ENCODE data around the gene SORCS2.

The SORCS2 gene

GRCh38 chr4:7333024-7333780 is 140.9 kb downstream of the SORCS2 start:
- TF ChIP-seq CTCF (conservative IDR thresholded peaks at IDR 0.05; ENCODE audit: low read length), result no peak
- H3K4me3 ChIP-seq (ENCODE audit: low read length), result no peak overlapping the region

GRCh38 chr4:7333801-7334421 is 141.6 kb downstream of the SORCS2 start:
- no peak overlapping the region for H3K4me3 ChIP-seq (ENCODE audit: low read length)
- peak; percentile 17 for DNase-seq (ENCODE audit: low read depth)
- TF ChIP-seq CTCF (conservative IDR thresholded peaks at IDR 0.05; ENCODE audit: low read length), result no peak

More at GRCh38 chr4:7333024-7333780, 140.9 kb downstream of the SORCS2 start:
- DNase-seq (ENCODE audit: low read depth), result no peak

GRCh38 chr4:7334521-7335275 is 142.4 kb downstream of the SORCS2 start:
- no peak overlapping the region for H3K4me3 ChIP-seq (ENCODE audit: low read length)
- TF ChIP-seq CTCF (conservative IDR thresholded peaks at IDR 0.05; ENCODE audit: low read length), result no peak
- DNase-seq (ENCODE audit: low read depth), result no peak

GRCh38 chr4:7335344-7336066 is 143.2 kb downstream of the SORCS2 start:
- no peak overlapping the region for H3K4me3 ChIP-seq (ENCODE audit: low read length)
- TF ChIP-seq CTCF (conservative IDR thresholded peaks at IDR 0.05; ENCODE audit: low read length), result peak; percentile 71
- peak; percentile 27 for DNase-seq (ENCODE audit: low read depth)

- no peak for DNase-seq (ENCODE audit: low read depth)
- no peak overlapping the region for H3K4me3 ChIP-seq (ENCODE audit: low read length)
- TF ChIP-seq CTCF (conservative IDR thresholded peaks at IDR 0.05; ENCODE audit: low read length), result no peak
These were observed 143.8 kb downstream of the SORCS2 start for GRCh38 chr4:7336067-7336569.

GRCh38 chr4:7336732-7337131 is 144.4 kb downstream of the SORCS2 start:
- DNase-seq (ENCODE audit: low read depth), result no peak
- H3K4me3 ChIP-seq (ENCODE audit: low read length), result no peak overlapping the region
- TF ChIP-seq CTCF (conservative IDR thresholded peaks at IDR 0.05; ENCODE audit: low read length), result no peak

Data from AG10803 (cell line).